C1 segment of cervical spinal cord (tissue), 14 donors: ENCODE data around the gene RNF126.
A peak's percentile ranks its signal among the peaks of the same experiment; 100 is the strongest.
"Not testable (repeated sequence)": the region's sequence is repeated elsewhere in the genome, so short reads cannot be mapped to it uniquely, and the experiment has no call there.

Experiments used
- DNase-seq, 14 donors: peaks; one replicate each; lab custom pipeline; 2025; lab: John Stamatoyannopoulos, UW

RNF126 gene

GRCh38 chr19:613732-614567 lies 49.1 kb downstream of the RNF126 start:
- no peak for DNase-seq

DNA sequence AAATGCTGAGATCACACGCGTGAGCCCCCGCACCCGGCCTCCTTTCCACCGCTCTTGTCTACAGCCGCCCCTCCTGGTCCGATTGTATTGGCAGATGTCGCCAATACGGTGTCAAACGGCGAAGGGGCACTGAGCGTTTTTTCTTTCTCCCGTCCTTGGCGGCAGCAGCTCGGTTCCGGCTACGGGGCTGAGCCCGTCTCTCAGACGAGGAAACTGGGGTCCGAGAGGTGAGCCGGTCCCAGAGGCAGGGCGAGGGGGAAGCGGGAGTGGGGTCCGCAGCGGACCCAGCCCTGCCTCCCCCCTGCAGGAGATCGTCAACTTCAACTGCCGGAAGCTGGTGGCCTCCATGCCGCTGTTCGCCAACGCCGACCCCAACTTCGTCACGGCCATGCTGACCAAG lies 50.1 kb downstream of the RNF126 start:
- DNase-seq: no peak

GRCh38 chr19:611481-611868 lies 51.5 kb downstream of the RNF126 start:
- DNase-seq: no peak

DNA sequence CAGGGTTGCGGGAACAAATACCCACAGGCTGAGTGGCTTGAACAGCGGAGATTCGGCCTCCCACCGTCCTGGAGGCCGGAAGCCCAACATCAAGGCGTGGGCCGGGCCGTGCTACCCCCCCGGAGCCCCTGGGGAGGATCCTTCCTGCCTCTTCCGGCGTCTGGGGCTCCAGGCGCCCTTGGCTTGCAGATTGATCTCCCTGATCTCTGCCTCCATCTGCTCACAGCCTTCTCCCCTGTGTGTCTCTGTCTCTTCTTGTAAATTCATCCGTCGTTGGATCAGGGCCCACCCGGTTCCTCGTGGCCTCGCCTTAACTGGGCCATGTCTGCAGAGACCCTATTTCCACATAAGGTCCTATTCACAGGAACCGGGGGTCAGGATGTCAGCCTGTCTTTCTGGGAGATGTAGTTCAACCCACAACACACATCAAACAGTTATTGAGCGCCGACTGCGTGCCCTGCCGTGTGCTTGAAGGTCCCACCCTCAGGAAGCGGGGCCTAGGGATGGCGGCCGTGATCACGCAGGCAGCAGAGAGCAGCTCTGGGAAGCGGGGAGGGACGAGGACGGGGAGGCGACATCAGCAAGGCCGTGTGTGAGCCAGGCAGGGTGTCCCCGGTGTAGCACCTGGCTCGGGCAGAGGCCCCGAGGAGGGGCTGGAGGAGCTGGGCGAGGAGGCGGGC lies 52.1 kb downstream of the RNF126 start:
- DNase-seq: peak in 3 of 14 donors; percentile 16 to 17 (median 17)

DNA sequence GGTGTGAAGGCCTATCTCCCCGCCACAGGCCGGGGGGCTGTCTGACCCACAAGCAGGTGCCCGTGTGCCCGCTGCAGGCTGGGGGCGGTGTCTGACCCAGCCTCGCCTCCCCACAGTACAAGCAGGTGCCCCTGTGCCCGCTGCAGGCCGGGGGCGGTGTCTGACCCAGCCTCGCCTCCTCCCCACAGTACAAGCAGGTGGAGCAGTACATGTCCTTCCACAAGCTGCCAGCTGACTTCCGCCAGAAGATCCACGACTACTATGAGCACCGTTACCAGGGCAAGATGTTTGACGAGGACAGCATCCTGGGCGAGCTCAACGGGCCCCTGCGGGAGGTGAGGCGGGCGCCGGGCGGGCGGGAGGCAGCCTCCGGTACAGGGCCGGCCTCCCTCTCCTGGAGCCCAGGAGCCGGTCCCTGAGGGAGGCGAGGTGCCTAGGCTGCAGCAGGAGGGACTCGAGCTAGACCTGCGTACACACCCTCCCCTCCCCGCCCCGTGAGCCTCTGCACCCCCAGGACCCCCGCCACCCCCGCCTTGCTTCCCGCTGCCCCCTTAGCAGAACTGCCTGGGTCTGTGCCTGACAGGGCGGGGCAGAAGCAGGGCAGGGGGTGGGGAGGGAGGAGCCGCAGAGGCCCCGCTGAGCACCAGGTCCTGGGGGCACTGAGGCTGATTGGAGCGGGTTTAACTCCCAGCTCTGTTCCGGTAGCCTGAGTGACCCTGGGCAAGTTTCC lies 52.8 kb downstream of the RNF126 start:
- DNase-seq: peak in 1 of 14 donors; percentile 16

- DNase-seq: peak in 12 of 14 donors; percentile 40 to 89 (median 70)
Measured at GRCh38 chr19:609004-609346, 54.0 kb downstream of the RNF126 start.

DNA sequence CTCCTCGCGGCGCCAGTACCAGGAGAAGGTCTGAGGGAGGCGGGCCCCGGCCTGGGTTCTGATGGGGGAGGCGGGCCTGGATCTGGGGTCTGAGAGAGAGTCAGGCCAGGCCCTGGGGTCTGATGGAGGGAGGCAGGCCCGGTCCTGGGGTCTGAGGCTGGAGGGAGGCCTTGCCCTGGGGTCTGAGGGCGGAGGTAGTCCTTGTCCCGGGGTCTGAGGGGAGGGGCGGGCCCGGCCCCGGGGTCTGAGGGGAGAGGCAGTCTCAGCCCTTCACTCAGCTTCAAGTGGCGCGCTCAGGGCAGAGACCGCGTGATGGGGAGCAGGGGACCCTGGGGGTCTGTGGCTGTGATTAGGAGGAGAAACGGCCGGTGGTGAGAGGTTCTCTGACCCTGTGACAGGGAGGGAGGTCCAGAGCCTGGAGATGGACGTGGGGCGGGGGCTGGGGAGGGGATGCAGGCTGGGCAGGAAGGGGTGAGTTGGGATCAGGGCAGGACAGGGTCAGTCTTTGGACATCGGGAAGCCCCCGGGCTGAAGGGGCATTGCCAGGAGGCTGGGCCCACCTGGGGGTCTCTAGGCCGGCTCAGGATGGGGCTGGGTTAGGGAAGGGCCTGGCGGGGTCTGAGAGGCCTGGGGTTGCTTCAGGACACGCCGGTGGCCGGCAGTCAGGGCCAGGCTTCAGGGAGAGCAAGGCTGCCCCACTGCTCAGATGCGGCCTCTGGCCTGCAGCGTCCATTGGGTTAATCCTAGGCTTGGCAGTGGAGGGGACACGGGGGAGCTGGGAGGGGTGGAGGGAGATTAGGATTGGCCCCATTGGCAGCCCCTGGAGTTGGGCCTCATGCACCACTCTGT lies 54.6 kb downstream of the RNF126 start:
- DNase-seq: no peak

DNA sequence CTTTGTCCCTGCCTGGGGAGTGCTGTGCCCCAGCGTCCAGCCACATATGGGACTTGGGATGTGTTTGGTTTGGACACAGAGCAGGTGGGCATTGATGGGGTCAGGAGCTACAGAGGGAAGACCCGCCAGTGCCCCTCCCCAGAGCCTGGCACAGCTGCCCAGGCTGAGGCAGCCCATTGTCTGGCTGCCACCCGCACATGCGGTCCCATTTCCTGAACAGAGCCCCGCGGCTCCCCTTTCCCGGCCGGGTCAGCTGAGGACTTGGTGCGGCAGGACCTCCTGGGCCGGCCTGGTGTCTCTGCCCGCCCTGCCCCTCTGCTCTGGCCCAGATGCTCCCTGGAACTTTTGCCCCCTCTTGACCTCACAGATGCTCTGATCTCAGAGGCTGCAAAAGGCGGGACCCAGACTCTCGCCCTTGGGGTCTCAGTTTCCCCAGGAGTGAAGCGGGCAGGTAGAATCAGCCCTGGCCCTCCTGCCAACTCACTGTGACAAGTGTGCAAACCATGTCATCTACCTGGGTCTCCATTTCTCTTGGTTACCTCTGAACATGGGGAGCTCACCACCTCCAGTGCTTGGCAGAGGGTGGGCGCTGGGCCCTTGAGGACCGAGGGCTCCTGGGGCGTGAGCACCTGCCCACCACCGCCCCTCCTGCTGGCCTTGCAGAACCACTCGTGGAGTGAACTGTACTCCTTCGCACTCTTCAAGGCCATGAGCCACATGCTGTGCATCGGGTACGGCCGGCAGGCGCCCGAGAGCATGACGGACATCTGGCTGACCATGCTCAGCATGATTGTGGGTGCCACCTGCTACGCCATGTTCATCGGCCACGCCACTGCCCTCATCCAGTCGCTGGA lies 55.5 kb downstream of the RNF126 start:
- peak in 8 of 14 donors; percentile 8 to 84 (median 39) for DNase-seq

- not testable (repeated sequence) for DNase-seq
Measured at GRCh38 chr19:605061-605971, 57.7 kb downstream of the RNF126 start.

GRCh38 chr19:604355-604754 lies 58.7 kb downstream of the RNF126 start:
- DNase-seq: no peak

DNA sequence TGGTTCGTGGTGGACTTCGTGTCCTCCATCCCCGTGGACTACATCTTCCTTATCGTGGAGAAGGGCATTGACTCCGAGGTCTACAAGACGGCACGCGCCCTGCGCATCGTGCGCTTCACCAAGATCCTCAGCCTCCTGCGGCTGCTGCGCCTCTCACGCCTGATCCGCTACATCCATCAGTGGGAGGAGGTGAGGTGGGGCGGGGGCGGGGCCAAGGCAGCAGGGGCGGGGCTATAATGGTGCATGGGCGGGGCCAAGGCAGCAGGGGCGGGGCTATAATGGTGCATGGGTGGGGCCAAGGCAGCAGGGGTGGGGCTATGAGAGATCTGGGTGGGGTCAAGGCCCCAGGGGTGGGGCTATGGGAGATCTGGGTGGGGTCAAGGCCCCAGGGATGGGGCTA lies 59.2 kb downstream of the RNF126 start:
- not testable (repeated sequence) for DNase-seq

DNA sequence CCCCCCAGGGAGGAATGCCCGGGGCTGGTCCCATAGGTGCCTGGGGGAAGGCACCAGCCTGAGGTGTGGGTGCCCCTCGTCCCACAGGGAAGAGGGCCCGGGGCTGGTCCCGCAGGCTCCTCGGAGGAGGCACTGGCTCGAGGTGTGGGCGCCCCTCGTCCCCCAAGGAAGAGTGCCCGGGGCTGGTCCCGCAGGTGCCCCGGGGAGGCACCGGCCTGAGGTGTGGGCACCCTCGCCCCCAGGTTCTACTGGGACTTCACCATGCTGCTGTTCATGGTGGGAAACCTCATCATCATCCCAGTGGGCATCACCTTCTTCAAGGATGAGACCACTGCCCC lies 59.7 kb downstream of the RNF126 start:
- not testable (repeated sequence) for DNase-seq

DNA sequence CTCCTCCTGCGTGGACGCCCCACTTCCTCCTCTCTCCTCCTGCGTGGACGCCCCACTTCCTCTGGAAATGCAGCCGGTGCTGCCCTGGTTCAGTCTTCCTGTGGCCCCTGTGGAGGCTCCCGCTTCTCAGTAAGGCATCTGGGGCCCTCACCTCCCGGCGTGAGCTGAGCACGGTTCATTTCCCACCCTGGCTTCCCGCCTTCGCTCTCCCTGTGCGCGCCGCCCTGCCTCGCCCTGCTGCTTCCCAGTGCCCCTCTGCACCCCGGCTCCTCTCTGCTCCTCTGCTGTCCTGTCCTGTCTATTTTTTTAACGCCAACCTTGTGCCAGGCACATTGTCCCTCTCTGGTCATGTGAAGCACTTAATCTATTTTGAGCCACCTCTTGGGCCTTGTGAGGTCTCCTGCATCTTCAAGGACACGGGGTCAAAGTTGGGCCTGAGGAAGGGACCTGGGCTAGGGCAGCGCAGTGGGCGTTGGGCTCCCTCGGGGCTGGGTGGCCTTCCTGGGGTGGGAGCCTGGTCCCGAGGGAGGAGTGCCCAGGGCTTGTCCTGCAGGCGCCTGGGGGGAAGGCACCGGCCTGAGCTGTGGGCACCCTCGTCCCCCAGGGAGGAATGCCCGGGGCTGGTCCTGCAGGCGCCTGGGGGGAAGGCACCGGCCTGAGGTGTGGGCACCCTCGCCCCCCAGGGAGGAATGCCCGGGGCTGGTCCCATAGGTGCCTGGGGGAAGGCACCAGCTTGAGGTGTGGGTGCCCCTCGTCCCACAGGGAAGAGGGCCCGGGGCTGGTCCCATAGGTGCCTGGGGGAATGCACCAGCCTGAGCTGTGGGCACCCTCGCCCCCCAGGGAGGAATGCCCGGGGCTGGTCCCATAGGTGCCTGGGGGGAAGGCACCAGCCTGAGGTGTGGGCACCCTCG lies 60.4 kb downstream of the RNF126 start:
- DNase-seq: no peak

DNA sequence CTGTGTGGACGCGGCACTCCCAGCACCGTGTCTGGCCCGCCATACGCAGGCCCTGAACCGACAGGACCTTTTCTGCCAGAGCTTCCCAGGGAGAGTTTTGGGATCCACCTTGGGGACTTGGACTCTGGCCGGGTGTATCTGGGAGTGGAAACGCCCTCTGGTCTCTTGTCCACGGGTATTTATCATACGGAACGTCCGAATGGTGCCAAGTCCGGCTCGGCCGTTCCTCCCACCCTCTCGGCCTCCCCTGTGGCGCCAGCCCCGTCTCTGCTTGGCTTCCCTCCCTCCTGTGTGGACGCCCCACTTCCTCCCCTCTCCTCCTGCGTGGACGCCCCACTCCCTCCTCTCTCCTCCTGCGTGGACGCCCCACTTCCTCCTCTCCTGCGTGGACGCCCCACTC lies 61.2 kb downstream of the RNF126 start:
- no peak for DNase-seq

DNA sequence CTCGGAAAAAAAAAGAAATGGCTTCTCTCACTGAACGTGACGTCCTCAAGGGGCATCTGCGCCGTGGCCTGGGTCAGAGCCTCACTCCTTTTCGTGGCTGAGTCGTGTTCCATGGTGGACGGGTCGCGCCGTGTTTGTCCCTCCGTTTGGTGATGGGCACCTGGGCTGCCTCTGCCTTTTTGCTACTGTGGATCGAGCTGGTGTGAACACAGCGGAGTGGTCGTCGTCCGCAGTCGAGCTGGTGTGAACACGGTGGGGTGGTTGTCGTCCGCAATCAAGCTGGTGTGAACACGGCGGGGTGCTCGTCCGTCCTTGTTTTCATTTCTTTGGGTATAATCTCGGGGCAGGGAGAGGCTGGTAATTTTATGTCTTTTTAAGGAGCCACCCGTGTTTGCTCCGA lies 61.7 kb downstream of the RNF126 start:
- no peak for DNase-seq
